ENCODE results near the gene LETM1. TPM values are rescaled to one million over a fixed set of nuclear protein-coding genes. Genes with fewer than 3 reads are reported as not detected.

Gene LETM1
- total RNA-seq, 2 donors from 2014 or later = 32.1 to 63.1 TPM

DNA sequence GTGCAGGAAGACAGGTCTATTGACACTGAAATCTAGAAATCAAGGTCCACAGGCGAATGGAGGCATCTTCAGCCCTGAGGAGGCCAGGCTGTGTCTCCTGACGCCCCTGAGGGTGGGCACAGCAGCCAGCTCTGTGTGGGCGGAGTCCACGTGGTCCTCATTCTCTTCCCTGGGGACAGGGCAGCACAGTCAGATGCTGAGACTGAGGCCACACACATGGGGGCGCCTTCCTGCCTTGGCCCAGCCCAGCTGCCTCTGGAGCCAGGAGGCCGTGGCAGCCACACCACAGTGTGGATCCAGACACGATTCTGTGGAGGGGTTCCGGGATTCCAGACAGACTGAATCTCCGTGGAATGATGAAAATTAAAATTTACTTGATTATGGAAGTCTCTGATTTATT lies 42.0 kb downstream of the LETM1 start:
- no peak for TF ChIP-seq POLR2A (IDR thresholded peaks at IDR 0.05)
- TF ChIP-seq, protein P1, sequence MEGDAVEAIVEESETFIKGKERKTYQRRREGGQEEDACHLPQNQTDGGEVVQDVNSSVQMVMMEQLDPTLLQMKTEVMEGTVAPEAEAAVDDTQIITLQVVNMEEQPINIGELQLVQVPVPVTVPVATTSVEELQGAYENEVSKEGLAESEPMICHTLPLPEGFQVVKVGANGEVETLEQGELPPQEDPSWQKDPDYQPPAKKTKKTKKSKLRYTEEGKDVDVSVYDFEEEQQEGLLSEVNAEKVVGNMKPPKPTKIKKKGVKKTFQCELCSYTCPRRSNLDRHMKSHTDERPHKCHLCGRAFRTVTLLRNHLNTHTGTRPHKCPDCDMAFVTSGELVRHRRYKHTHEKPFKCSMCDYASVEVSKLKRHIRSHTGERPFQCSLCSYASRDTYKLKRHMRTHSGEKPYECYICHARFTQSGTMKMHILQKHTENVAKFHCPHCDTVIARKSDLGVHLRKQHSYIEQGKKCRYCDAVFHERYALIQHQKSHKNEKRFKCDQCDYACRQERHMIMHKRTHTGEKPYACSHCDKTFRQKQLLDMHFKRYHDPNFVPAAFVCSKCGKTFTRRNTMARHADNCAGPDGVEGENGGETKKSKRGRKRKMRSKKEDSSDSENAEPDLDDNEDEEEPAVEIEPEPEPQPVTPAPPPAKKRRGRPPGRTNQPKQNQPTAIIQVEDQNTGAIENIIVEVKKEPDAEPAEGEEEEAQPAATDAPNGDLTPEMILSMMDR (IDR thresholded peaks at IDR 0.05) = no peak
- no peak for TF ChIP-seq POLR2AphosphoS5 (IDR thresholded peaks at IDR 0.05)
- intact Hi-C loops (cut with DNase I) = loop anchor here (5.0 kb wide), 1 partner anchor 67 kb away; no protein-coding TSS in a partner anchor
- WGBS = 76% methylated on average over 9 of the region's 9 CpGs
- no peak for DNase-seq (ENCODE audit: low spot score)
- Histone ChIP-seq H3K4me1 (replicated peaks) (no peaks in the 10 kb centered on the region), H3K9me3 (no peaks in the 10 kb centered on the region), H3K36me3 (peaks cover 14% of the 10 kb centered on the region in 2 donors), H3K27me3 (replicated peaks; ENCODE audit: insufficient read depth) (no peaks in the 10 kb centered on the region), H3K4me3 (no peak overlapping the region), H3K27ac (no peak overlapping the region)

DNA sequence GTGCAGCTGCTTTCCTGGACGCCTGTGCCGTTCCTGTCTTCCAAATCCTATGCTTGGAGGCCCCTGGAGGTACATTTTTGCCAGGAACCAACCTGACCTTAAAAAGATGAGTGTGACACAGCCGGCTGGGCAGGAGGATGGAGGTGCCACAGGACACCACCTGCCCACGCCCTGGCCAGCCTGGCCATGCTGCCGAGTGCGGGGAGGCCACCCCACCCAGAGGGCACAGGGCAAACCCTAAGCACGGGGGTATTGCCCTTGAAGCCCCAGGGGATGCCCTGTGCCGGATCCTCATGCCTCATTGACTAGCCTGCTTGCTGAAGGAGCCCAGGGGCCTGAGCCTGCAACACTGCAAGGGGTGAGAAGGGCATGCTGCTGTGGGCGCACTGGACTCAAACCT lies 42.7 kb downstream of the LETM1 start:
- Histone ChIP-seq H3K4me1 (replicated peaks) (peaks cover 5% of the 10 kb centered on the region), H3K27ac (no peak overlapping the region), H3K36me3 (peaks cover 14% of the 10 kb centered on the region in 2 donors), H3K9me3 (no peaks in the 10 kb centered on the region), H3K4me3 (no peak overlapping the region), H3K27me3 (replicated peaks; ENCODE audit: insufficient read depth) (no peaks in the 10 kb centered on the region)
- intact Hi-C loops (cut with DNase I) = loop anchor here (5.0 kb wide), 1 partner anchor 66 kb away; no protein-coding TSS in a partner anchor
- WGBS = 73% methylated on average over 9 of the region's 9 CpGs
- no peak for TF ChIP-seq POLR2AphosphoS5 (IDR thresholded peaks at IDR 0.05)
- TF ChIP-seq POLR2A (IDR thresholded peaks at IDR 0.05) = no peak
- TF ChIP-seq, protein P1 (IDR thresholded peaks at IDR 0.05) = no peak
- no peak for DNase-seq (ENCODE audit: low spot score)

DNA sequence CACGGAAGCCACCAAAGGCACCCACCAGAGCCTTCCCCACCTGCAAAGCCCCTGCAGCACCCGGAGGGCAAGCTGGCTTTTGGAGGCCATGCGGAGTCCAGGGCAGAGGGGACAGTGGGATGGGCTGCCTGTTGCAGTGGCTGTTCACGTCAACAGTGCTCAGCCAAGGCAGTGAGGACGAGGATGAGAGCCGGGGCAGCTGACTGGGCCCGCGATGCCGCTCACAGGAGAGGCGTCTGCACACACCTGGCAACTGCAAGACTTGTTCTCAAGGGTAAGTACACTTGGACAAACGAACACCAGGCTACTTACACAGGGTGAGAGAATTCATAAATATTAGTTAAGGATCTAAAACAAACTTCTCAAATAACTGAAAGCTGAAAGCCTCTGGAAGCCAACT lies 43.2 kb downstream of the LETM1 start:
- H3K27ac ChIP-seq = no peak overlapping the region
- peaks cover 8% of the 10 kb centered on the region for H3K4me1 ChIP-seq (replicated peaks)
- TF ChIP-seq, protein P1 (IDR thresholded peaks at IDR 0.05) = no peak
- no peak for TF ChIP-seq POLR2AphosphoS5 (IDR thresholded peaks at IDR 0.05)
- no peak for TF ChIP-seq POLR2A (IDR thresholded peaks at IDR 0.05)
- H3K9me3 ChIP-seq = no peaks in the 10 kb centered on the region
- intact Hi-C loops (cut with DNase I) = loop anchor here (5.0 kb wide), 1 partner anchor 65 kb away; no protein-coding TSS in a partner anchor
- no peak for DNase-seq (ENCODE audit: low spot score)
- H3K27me3 ChIP-seq (replicated peaks; ENCODE audit: insufficient read depth) = no peaks in the 10 kb centered on the region
- H3K4me3 ChIP-seq = no peak overlapping the region
- peaks cover 14% of the 10 kb centered on the region in 2 donors for H3K36me3 ChIP-seq
- WGBS = 66% methylated on average over 11 of the region's 11 CpGs

DNA sequence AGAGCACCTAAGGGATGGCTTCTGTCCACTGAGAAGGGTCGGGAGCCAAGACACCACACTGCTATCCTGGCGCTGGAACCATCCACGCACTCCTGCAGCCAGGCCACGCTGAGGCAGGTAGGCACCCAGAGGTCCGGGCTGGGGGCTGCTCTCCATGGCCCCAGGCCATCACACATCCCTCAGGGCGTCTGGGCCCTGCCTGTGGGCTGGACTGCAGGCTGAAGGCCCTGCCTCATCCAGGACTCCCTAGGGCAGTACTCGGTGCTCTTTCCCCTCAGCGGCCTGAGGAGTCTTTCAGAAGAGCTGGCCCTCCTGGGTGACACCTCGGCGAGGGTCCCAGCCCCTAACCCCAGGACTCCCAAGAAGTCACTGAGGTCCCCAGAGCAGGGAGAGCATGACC lies 45.2 kb downstream of the LETM1 start:
- DNase-seq (ENCODE audit: low spot score) = no peak
- WGBS = 94% methylated on average over 8 of the region's 10 CpGs
- H3K27me3 ChIP-seq (replicated peaks; ENCODE audit: insufficient read depth) = no peaks in the 10 kb centered on the region
- H3K36me3 ChIP-seq = peaks cover 5 to 11% of the 10 kb centered on the region in 2 donors
- intact Hi-C loops (cut with DNase I) = loop anchor here (5.0 kb wide), 1 partner anchor 63 kb away; no protein-coding TSS in a partner anchor
- H3K27ac ChIP-seq = no peak overlapping the region
- peaks cover 8% of the 10 kb centered on the region for H3K4me1 ChIP-seq (replicated peaks)
- H3K9me3 ChIP-seq = no peaks in the 10 kb centered on the region
- no peak for TF ChIP-seq POLR2AphosphoS5 (IDR thresholded peaks at IDR 0.05)
- no peak for TF ChIP-seq POLR2A (IDR thresholded peaks at IDR 0.05)
- TF ChIP-seq, protein P1 (IDR thresholded peaks at IDR 0.05) = no peak
- H3K4me3 ChIP-seq = no peak overlapping the region

Data from prostate gland (tissue), 2 donors.